GM23338 (cell line): ENCODE measurements around the gene UBE2QL1. TPM values are rescaled to one million over a fixed set of nuclear protein-coding genes. Genes with fewer than 3 reads are reported as not detected.

ENCODE experiments used
- ATAC-seq: fragments of 200-7000 bp; cut with Tn5 transposase; 3 replicates; pipeline ENCODE4 v1.9.1; 2020
- DNase-seq: peaks from one replicate; pipeline ENCODE4 v3.0.0-alpha.2; 2015; ENCODE audit warnings: low spot score
- H2AFZ ChIP-seq: fragments of 200-600 bp; sonication (generic); 2 replicates; pipeline ENCODE4 v1.8.0; 2016; ENCODE audit warnings: antibody characterized with exemption, mild to moderate bottlenecking, moderate library complexity
- H3F3A ChIP-seq: fragments of 200-600 bp; sonication (generic); replicated peaks from 2 replicates; pipeline ENCODE4 v1.8.0; 2017; ENCODE audit warnings: antibody characterized with exemption, mixed run types, low read depth
- H3K27ac ChIP-seq: fragments of 200-600 bp; sonication (generic); 2 replicates; pipeline ENCODE4 v1.6.1; 2016; ENCODE audit warnings: low read depth
- H3K27me3 ChIP-seq: fragments of 200-600 bp; sonication (generic); 2 replicates; pipeline ENCODE4 v1.8.0; 2016; ENCODE audit warnings: mild to moderate bottlenecking, mixed run types, moderate library complexity; ENCODE audit not compliant: insufficient read depth
- H3K36me3 ChIP-seq: fragments of 200-600 bp; sonication (generic); 2 replicates; pipeline ENCODE4 v1.8.0; 2016; ENCODE audit warnings: mild to moderate bottlenecking; ENCODE audit not compliant: insufficient read depth
- H3K4me1 ChIP-seq: fragments of 200-600 bp; sonication (generic); 2 replicates; pipeline ENCODE4 v1.8.0; 2016; ENCODE audit warnings: mild to moderate bottlenecking, moderate library complexity; ENCODE audit not compliant: insufficient read depth
- H3K4me2 ChIP-seq: fragments of 200-600 bp; sonication (generic); 2 replicates; pipeline ENCODE4 v1.7.1; 2017; ENCODE audit warnings: mixed run types
- H3K4me3 ChIP-seq: fragments of 200-600 bp; sonication (generic); 2 replicates; pipeline ENCODE4 v1.6.1; 2016; ENCODE audit warnings: mixed run types
- H3K79me2 ChIP-seq: fragments of 200-600 bp; sonication (generic); replicated peaks from 2 replicates; pipeline ENCODE4 v1.8.0; 2017; ENCODE audit warnings: mild to moderate bottlenecking; ENCODE audit not compliant: insufficient read depth
- H3K9me2 ChIP-seq: fragments of 200-600 bp; sonication (generic); 2 replicates; pipeline ENCODE4 v1.8.0; 2017; ENCODE audit not compliant: insufficient read depth
- H4K20me1 ChIP-seq: fragments of 200-600 bp; sonication (generic); replicated peaks from 2 replicates; pipeline ENCODE4 v1.8.0; 2017; ENCODE audit warnings: mild to moderate bottlenecking; ENCODE audit not compliant: insufficient read depth
- H3K27ac Mint-ChIP-seq: 2 replicates; pipeline ENCODE4 v1.8.0; 2020; ENCODE audit warnings: inconsistent platforms, mild to moderate bottlenecking, moderate library complexity, mixed read lengths
- H3K27me3 Mint-ChIP-seq: 3 replicates; pipeline ENCODE4 v1.8.0; 2022; ENCODE audit warnings: low read depth, mild to moderate bottlenecking, moderate library complexity, mixed read lengths, inconsistent platforms; ENCODE audit not compliant: insufficient read depth, poor library complexity
- H3K36me3 Mint-ChIP-seq: 3 replicates; pipeline ENCODE4 v1.8.0; 2021; ENCODE audit warnings: low read depth, mild to moderate bottlenecking, inconsistent platforms, moderate library complexity, mixed read lengths
- H3K4me1 Mint-ChIP-seq: 3 replicates; pipeline ENCODE4 v1.8.0; 2020; ENCODE audit warnings: mild to moderate bottlenecking, inconsistent platforms, mixed read lengths
- H3K4me3 Mint-ChIP-seq: 3 replicates; pipeline ENCODE4 v1.8.0; 2021; ENCODE audit warnings: moderate library complexity, mild to moderate bottlenecking, inconsistent platforms, mixed read lengths
- H3K9me3 Mint-ChIP-seq: 3 replicates; pipeline ENCODE4 v1.8.0; 2020; ENCODE audit warnings: moderate library complexity, mild to moderate bottlenecking, inconsistent platforms, mixed read lengths
- JUNB ChIP-seq: IDR thresholded peaks from one replicate; pipeline ENCODE4 v1.6.1; 2016; ENCODE audit warnings: antibody characterized with exemption; ENCODE audit not compliant: unreplicated experiment
- ZNF331 ChIP-seq: fragments of 250-450 bp; sonication (Bioruptor Pico); IDR thresholded peaks from 2 replicates; pipeline ENCODE4 v1.5.0; 2020; ENCODE audit warnings: low read depth, mild to moderate bottlenecking, moderate library complexity
- polyA plus RNA-seq: library from polyadenylated mRNA; unstranded; fragments of >200 nt; fragmentation: Nextera tagmentation; extraction: Ambion mirVana; gene quantifications from 2 replicates; pipeline ENCODE4 v1.2.1, GENCODE V29; 2016
- total RNA-seq: library from RNA; depleted of rRNA; stranded (reverse); fragments of >200 nt; shearing (Covaris generic); gene quantifications from 2 replicates; pipeline ENCODE4 v1.2.3, GENCODE V29; 2014
- TF ChIP-seq, protein P1 (sequence below): fragments of 250-450 bp; sonication (Bioruptor Pico); IDR thresholded peaks from 2 replicates; pipeline ENCODE4 v1.5.0; 2020; ENCODE audit warnings: mild to moderate bottlenecking, moderate library complexity
- TF ChIP-seq, protein P2 (sequence below): IDR thresholded peaks from 2 replicates; pipeline ENCODE4 v1.6.1; 2016; ENCODE audit warnings: antibody characterized with exemption
- TF ChIP-seq, protein P3 (sequence below), 2 experiments: fragments of 200-600 bp in 1 of 2; sonication (generic) in 1 of 2; conservative IDR thresholded peaks; 2 replicates each; pipeline versions ENCODE4 v1.5.1 to v1.6.1; 2016 to 2017; ENCODE audit warnings: antibody characterized with exemption in 2 of 2, low read depth in 2 of 2, mild to moderate bottlenecking in 2 of 2, moderate library complexity in 1 of 2
- TF ChIP-seq, protein P4 (sequence below): IDR thresholded peaks from one replicate; pipeline ENCODE4 v1.6.1; 2018; ENCODE audit warnings: antibody characterized with exemption; ENCODE audit not compliant: unreplicated experiment

The UBE2QL1 gene
- total and polyA plus RNA-seq, 2 experiments from 2014 or later = 0.40 to 0.83 TPM

DNA sequence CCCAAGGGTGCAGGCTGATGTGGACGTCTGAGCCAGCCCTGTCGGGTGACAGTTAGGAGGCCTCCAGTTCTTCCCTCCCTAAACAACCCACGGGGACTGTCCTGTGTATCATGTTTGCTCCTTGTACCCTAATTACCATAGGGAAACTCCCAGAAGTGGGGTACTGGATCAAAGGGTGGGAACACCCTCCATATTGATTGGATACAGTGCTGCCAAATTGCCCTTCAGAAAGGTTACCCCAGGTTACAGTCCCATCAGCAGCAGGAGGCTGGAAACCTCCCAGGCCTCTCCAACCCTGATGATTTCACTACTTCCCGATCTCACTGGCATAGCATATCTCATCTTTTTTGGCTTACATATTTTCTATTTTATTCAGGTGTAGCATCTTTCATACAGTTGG lies 22.0 kb downstream of the UBE2QL1 start:
- H4K20me1 ChIP-seq = no peaks in the 10 kb centered on the region
- H3K36me3 ChIP-seq = no peaks in the 10 kb centered on the region
- Mint-ChIP-seq H3K27me3 (peaks cover 11% of the 10 kb centered on the region), H3K4me3 (no peak overlapping the region), H3K4me1 (peaks cover 37% of the 10 kb centered on the region), H3K27ac (no peak overlapping the region), H3K36me3 (no peaks in the 10 kb centered on the region), H3K9me3 (no peaks in the 10 kb centered on the region)
- no peaks in the 10 kb centered on the region for H3K27me3 ChIP-seq
- H3F3A ChIP-seq = no peaks in the 10 kb centered on the region
- no peak overlapping the region for H3K27ac ChIP-seq
- H3K9me2 ChIP-seq = no peaks in the 10 kb centered on the region
- DNase-seq = no peak
- H3K4me3 ChIP-seq = no peak overlapping the region
- no peaks in the 10 kb centered on the region for H3K79me2 ChIP-seq
- ATAC-seq = no peak
- H3K4me2 ChIP-seq = no peak overlapping the region
- H3K4me1 ChIP-seq = peaks cover 21% of the 10 kb centered on the region
- TF ChIP-seq, protein P1, sequence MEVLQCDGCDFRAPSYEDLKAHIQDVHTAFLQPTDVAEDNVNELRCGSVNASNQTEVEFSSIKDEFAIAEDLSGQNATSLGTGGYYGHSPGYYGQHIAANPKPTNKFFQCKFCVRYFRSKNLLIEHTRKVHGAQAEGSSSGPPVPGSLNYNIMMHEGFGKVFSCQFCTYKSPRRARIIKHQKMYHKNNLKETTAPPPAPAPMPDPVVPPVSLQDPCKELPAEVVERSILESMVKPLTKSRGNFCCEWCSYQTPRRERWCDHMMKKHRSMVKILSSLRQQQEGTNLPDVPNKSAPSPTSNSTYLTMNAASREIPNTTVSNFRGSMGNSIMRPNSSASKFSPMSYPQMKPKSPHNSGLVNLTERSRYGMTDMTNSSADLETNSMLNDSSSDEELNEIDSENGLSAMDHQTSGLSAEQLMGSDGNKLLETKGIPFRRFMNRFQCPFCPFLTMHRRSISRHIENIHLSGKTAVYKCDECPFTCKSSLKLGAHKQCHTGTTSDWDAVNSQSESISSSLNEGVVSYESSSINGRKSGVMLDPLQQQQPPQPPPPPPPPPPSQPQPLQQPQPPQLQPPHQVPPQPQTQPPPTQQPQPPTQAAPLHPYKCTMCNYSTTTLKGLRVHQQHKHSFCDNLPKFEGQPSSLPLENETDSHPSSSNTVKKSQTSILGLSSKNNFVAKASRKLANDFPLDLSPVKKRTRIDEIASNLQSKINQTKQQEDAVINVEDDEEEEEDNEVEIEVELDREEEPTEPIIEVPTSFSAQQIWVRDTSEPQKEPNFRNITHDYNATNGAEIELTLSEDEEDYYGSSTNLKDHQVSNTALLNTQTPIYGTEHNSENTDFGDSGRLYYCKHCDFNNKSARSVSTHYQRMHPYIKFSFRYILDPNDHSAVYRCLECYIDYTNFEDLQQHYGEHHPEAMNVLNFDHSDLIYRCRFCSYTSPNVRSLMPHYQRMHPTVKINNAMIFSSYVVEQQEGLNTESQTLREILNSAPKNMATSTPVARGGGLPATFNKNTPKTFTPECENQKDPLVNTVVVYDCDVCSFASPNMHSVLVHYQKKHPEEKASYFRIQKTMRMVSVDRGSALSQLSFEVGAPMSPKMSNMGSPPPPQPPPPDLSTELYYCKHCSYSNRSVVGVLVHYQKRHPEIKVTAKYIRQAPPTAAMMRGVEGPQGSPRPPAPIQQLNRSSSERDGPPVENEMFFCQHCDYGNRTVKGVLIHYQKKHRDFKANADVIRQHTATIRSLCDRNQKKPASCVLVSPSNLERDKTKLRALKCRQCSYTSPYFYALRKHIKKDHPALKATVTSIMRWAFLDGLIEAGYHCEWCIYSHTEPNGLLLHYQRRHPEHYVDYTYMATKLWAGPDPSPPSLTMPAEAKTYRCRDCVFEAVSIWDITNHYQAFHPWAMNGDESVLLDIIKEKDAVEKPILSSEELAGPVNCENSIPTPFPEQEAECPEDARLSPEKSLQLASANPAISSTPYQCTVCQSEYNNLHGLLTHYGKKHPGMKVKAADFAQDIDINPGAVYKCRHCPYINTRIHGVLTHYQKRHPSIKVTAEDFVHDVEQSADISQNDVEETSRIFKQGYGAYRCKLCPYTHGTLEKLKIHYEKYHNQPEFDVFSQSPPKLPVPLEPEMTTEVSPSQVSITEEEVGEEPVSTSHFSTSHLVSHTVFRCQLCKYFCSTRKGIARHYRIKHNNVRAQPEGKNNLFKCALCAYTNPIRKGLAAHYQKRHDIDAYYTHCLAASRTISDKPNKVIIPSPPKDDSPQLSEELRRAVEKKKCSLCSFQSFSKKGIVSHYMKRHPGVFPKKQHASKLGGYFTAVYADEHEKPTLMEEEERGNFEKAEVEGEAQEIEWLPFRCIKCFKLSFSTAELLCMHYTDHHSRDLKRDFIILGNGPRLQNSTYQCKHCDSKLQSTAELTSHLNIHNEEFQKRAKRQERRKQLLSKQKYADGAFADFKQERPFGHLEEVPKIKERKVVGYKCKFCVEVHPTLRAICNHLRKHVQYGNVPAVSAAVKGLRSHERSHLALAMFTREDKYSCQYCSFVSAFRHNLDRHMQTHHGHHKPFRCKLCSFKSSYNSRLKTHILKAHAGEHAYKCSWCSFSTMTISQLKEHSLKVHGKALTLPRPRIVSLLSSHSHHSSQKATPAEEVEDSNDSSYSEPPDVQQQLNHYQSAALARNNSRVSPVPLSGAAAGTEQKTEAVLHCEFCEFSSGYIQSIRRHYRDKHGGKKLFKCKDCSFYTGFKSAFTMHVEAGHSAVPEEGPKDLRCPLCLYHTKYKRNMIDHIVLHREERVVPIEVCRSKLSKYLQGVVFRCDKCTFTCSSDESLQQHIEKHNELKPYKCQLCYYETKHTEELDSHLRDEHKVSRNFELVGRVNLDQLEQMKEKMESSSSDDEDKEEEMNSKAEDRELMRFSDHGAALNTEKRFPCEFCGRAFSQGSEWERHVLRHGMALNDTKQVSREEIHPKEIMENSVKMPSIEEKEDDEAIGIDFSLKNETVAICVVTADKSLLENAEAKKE (CRISPR knock-in tag) = no peak
- TF ChIP-seq, protein P2, sequence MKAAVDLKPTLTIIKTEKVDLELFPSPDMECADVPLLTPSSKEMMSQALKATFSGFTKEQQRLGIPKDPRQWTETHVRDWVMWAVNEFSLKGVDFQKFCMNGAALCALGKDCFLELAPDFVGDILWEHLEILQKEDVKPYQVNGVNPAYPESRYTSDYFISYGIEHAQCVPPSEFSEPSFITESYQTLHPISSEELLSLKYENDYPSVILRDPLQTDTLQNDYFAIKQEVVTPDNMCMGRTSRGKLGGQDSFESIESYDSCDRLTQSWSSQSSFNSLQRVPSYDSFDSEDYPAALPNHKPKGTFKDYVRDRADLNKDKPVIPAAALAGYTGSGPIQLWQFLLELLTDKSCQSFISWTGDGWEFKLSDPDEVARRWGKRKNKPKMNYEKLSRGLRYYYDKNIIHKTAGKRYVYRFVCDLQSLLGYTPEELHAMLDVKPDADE = no peak
- H2AFZ ChIP-seq = no peak overlapping the region

DNA sequence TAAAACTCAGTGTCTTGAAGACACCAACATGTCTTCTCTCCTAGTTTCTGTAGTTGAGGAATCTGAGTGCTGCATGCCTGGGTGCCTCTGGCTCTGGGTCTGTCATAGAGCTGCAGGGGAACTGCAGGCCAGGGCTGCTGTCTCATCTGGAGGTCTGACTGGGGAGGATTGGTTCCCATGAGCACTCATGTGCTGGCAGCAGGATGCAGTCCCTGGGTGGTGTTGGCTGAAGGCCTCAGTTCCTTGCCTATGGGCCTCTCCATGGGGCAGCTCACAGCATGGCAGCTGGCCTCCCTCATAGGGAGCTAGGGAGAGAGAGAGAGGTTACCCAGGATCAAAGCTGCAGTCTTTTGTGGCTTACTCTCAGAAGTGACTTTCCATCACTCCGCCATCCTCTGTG lies 22.6 kb downstream of the UBE2QL1 start:
- no peaks in the 10 kb centered on the region for H3K9me3 Mint-ChIP-seq
- TF ChIP-seq, protein P3, sequence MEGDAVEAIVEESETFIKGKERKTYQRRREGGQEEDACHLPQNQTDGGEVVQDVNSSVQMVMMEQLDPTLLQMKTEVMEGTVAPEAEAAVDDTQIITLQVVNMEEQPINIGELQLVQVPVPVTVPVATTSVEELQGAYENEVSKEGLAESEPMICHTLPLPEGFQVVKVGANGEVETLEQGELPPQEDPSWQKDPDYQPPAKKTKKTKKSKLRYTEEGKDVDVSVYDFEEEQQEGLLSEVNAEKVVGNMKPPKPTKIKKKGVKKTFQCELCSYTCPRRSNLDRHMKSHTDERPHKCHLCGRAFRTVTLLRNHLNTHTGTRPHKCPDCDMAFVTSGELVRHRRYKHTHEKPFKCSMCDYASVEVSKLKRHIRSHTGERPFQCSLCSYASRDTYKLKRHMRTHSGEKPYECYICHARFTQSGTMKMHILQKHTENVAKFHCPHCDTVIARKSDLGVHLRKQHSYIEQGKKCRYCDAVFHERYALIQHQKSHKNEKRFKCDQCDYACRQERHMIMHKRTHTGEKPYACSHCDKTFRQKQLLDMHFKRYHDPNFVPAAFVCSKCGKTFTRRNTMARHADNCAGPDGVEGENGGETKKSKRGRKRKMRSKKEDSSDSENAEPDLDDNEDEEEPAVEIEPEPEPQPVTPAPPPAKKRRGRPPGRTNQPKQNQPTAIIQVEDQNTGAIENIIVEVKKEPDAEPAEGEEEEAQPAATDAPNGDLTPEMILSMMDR (conservative IDR thresholded peaks at IDR 0.05; ENCODE audit: low read depth in 2 of 2) = no peak
- TF ChIP-seq, protein P2 = no peak
- no peak for TF ChIP-seq JUNB
- no peak for TF ChIP-seq ZNF331 (CRISPR knock-in tag)
- TF ChIP-seq, protein P4, sequence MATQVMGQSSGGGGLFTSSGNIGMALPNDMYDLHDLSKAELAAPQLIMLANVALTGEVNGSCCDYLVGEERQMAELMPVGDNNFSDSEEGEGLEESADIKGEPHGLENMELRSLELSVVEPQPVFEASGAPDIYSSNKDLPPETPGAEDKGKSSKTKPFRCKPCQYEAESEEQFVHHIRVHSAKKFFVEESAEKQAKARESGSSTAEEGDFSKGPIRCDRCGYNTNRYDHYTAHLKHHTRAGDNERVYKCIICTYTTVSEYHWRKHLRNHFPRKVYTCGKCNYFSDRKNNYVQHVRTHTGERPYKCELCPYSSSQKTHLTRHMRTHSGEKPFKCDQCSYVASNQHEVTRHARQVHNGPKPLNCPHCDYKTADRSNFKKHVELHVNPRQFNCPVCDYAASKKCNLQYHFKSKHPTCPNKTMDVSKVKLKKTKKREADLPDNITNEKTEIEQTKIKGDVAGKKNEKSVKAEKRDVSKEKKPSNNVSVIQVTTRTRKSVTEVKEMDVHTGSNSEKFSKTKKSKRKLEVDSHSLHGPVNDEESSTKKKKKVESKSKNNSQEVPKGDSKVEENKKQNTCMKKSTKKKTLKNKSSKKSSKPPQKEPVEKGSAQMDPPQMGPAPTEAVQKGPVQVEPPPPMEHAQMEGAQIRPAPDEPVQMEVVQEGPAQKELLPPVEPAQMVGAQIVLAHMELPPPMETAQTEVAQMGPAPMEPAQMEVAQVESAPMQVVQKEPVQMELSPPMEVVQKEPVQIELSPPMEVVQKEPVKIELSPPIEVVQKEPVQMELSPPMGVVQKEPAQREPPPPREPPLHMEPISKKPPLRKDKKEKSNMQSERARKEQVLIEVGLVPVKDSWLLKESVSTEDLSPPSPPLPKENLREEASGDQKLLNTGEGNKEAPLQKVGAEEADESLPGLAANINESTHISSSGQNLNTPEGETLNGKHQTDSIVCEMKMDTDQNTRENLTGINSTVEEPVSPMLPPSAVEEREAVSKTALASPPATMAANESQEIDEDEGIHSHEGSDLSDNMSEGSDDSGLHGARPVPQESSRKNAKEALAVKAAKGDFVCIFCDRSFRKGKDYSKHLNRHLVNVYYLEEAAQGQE = no peak

More for the DNA sequence above, 22.6 kb downstream of the UBE2QL1 start:
- H3K4me1 Mint-ChIP-seq = peaks cover 41% of the 10 kb centered on the region
- Histone ChIP-seq H3F3A (no peaks in the 10 kb centered on the region), H3K9me2 (no peaks in the 10 kb centered on the region), H3K4me1 (peaks cover 24% of the 10 kb centered on the region), H3K4me2 (no peak overlapping the region), H3K27ac (no peak overlapping the region), H3K36me3 (no peaks in the 10 kb centered on the region), H4K20me1 (no peaks in the 10 kb centered on the region), H3K79me2 (no peaks in the 10 kb centered on the region), H2AFZ (no peak overlapping the region), H3K4me3 (no peak overlapping the region), H3K27me3 (no peaks in the 10 kb centered on the region)
- ATAC-seq (no peak), DNase-seq (no peak)
- no peak overlapping the region for H3K4me3 Mint-ChIP-seq
- H3K36me3 Mint-ChIP-seq = no peaks in the 10 kb centered on the region
- H3K27me3 Mint-ChIP-seq = peaks cover 11% of the 10 kb centered on the region
- no peak overlapping the region for H3K27ac Mint-ChIP-seq
